HG03095 (cell line): ENCODE results near the gene PNMA6E.
"Not testable (repeated sequence)": the region's sequence is repeated elsewhere in the genome, so short reads cannot be mapped to it uniquely, and the experiment has no call there.

Source experiments
- ATAC-seq: cut with Tn5 transposase; IDR thresholded peaks from one replicate; pipeline ENCODE4 v1.9.1; 2021; ENCODE audit warnings: moderate library complexity; ENCODE audit not compliant: unreplicated experiment

The PNMA6E gene

GRCh38 chrX:153409414-153410101, 8.4 kb upstream of the PNMA6E start:
- no peak for ATAC-seq

GRCh38 chrX:153408871-153409351, 7.8 kb upstream of the PNMA6E start:
- no peak for ATAC-seq

GRCh38 chrX:153408221-153408721, 7.1 kb upstream of the PNMA6E start:
- ATAC-seq = no peak

- no peak for ATAC-seq
These were observed 6.6 kb upstream of the PNMA6E start for GRCh38 chrX:153407736-153408135.

- ATAC-seq = no peak
These were observed 5.8 kb upstream of the PNMA6E start for GRCh38 chrX:153406903-153407302.

GRCh38 chrX:153406011-153406410, 4.9 kb upstream of the PNMA6E start:
- ATAC-seq = no peak

- ATAC-seq = no peak
These were observed 4.3 kb upstream of the PNMA6E start for GRCh38 chrX:153405426-153405825.

- not testable (repeated sequence) for ATAC-seq
These were observed 3.2 kb upstream of the PNMA6E start for GRCh38 chrX:153404333-153404732.

- ATAC-seq = no peak
These were observed 711 bp downstream of the PNMA6E start for GRCh38 chrX:153400146-153401132.

GRCh38 chrX:153398275-153398960, 2.7 kb downstream of the PNMA6E start:
- ATAC-seq = no peak

GRCh38 chrX:153397256-153397960, 3.7 kb downstream of the PNMA6E start:
- ATAC-seq = no peak

GRCh38 chrX:153396320-153397195, 4.6 kb downstream of the PNMA6E start:
- ATAC-seq = no peak

GRCh38 chrX:153395613-153396319, 5.4 kb downstream of the PNMA6E start:
- ATAC-seq = no peak

- ATAC-seq = no peak
These were observed 6.5 kb downstream of the PNMA6E start for GRCh38 chrX:153394612-153395011.

GRCh38 chrX:153392642-153393321, 8.4 kb downstream of the PNMA6E start:
- no peak for ATAC-seq

- ATAC-seq = not testable (repeated sequence)
These were observed 11.7 kb downstream of the PNMA6E start for GRCh38 chrX:153389460-153389768.

- ATAC-seq = no peak
These were observed 12.3 kb downstream of the PNMA6E start for GRCh38 chrX:153388722-153389459.
